Epidermal melanocyte (primary cell): ENCODE results near the gene GKAP1.
A peak's percentile ranks its signal among the peaks of the same experiment; 100 is the strongest.
"Not testable (repeated sequence)": the region's sequence is repeated elsewhere in the genome, so short reads cannot be mapped to it uniquely, and the experiment has no call there.

Source experiments
- DNase-seq: peaks from one replicate; pipeline ENCODE4 v3.0.0; 2011; ENCODE audit warnings: low spot score; ENCODE audit not compliant: insufficient read length

The GKAP1 gene

DNA sequence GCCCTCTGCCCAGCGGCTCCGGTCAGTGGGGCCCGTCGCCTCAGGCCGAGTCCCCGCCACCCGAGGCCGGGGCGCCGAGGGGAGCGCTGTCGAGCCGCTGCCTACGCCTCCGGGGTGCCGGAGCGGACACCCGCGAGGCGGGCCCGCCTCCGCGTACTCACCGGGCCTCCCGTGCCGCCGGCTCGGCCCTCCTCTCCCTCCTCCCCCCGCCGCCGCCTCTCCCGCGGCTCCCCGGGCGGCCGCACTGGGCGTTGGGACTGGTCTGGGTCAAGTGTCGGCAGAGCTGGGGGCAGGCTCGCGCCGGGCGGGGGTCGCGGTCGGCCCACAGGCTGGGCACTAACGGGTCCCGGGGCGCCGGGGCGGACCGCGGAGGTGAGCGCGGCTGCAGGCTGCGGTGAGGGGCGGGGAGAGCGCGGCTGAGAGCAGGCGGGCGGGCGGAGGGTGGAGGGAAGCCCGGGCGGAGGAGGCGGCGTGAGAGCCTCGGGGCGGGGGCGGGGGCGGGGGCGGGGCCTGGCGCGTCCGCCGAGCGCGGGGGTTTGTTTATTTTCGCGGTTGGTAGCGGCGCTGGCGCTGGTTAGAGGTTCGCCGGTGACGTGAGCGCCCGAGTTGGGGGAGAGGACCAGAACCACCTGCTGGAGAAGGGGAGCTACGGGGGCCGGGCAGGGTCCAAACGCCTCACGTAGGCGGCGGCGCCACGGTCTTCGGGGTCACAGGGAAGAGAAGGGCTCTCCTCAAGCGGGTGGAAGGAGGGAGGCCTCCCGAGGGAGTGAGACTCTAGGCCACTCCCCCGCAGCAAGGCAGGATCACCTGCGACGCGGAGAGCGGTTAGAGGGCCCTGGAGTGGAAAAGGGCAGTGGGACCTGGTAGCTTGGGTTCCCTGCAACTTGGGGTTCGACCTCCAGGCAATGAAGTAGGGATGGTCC lies at the start of gene GKAP1:
GKAP1 (minus strand) TSS at position 414 of the 923 bp plus-strand sequence. CDS start 11,252 bp downstream, outside the sequence.
- DNase-seq = peak; percentile 22

GRCh38 chr9:83849895-83850294 lies 32.3 kb upstream of the GKAP1 start:
- DNase-seq = not testable (repeated sequence)

- DNase-seq = not testable (repeated sequence)
Observed at GRCh38 chr9:83837070-83837643, 19.6 kb upstream of the GKAP1 start.

GRCh38 chr9:83830426-83831071 lies 13.0 kb upstream of the GKAP1 start:
- DNase-seq = not testable (repeated sequence)

GRCh38 chr9:83824986-83825623 lies 7.5 kb upstream of the GKAP1 start:
- not testable (repeated sequence) for DNase-seq

DNA sequence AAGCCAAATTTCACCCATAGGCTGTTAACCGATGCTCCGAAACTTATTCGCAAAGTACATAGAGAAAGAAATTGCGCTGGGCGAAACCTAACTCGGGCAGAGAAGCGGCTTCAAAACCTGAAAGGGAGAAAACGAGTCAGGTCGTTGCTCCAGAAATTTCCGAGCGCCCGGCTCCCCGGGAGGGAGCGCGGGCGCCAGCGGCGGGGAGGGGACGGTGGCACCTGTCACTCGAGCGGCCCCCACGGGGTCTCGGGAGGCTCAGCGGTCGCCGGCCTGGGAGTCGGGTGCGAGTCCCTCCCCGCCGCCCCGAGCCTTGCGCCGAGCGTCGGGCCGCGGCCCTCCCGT lies 586 bp downstream of the GKAP1 start:
- not testable (repeated sequence) for DNase-seq

- not testable (repeated sequence) for DNase-seq
Observed at GRCh38 chr9:83815120-83815519, 2.4 kb downstream of the GKAP1 start.

DNA sequence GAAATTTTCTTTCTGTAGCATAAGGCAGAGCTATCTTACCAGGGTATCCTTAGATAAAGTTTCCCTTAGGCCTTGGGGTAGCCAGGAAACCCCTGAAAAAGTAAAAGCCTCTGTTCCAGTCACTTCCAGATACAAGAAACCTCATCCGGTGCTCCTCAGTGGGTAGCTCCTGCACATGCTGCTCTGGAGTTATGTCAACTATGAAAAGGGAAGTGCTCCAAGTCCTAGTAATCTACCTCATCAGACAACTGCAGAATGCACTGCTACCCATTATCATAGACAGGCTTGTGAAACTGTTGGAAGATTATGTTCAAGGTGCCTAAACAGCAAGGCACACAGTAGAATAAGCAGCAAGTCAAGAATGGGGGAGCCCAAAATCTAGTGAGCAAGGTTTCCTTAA lies 8.4 kb downstream of the GKAP1 start:
- not testable (repeated sequence) for DNase-seq

DNA sequence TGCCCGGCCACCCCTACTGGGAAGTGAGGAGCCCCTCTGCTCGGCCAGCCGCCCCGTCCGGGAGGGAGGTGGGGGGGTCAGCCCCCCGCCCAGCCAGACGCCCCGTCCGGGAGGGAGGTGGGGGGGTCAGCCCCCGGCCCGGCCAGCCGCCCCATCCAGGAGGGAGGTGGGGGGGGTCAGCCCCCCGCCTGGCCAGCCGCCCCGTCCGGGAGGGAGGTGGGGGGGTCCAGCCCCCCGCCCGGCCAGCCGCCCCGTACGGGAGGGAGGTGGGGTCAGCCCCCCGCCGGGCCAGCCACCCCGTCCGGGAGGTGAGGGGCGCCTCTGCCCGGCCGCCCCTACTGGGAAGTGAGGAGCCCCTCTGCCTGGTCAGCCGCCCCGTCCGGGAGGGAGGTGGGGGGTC lies 13.1 kb downstream of the GKAP1 start:
- DNase-seq = not testable (repeated sequence)

- not testable (repeated sequence) for DNase-seq
Observed at GRCh38 chr9:83803941-83804340, 13.6 kb downstream of the GKAP1 start.

- DNase-seq = no peak
Observed at GRCh38 chr9:83800236-83801033, 17.1 kb downstream of the GKAP1 start.

DNA sequence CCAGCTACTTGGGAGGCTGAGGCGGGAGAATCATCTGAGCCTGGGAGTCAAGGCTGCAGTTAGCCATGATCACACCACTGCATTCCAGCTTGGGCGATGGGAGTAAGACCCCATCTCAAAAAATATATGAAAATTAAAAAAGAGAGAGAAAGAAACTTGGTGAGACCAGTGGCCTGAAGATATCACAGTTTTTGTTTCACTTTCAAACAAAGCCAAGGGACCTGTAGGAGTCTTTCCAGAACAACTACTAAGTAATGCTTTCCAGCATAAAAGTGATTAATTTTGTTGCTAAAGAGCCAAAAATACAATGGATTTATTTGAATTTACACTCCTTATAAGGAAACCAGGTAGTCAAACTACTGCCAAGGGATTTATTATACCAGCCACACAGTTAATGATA lies 23.5 kb downstream of the GKAP1 start:
- DNase-seq = no peak

DNA sequence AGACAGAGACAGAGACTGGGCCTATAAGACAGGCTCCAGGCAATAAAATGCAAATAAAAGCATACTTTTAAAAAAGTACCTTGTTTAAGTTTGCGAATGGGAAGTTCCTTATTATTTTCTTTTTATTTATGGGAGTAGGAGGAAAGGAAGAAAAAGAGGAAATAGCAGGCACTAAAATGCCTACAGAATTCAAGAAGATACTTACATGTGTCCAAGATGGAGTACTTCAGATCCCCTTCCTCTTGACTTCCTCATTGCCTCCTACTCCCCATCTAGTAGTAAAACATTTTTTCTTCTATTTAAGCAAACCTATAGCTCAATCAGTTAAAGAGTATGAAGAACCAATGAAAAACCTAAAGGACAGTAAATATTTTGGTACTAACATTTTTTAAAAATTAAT lies 24.8 kb downstream of the GKAP1 start:
- no peak for DNase-seq

DNA sequence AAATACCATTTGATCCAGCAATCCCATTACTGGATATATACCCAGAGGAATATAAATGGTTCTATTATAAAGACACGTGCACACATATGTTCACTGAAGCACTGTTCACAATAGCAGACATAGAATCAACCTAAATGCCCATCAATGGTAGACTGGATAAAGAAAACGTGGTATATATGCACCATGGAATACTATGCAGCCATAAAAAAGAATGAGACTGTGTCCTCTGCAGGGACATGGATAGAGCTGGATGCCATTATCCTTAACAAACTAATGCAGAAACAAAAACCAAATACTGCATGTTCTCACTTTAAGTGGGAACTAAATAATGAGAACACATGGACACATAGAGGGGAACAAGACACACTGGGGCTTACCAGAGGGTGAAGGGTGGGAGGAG lies 39.4 kb downstream of the GKAP1 start:
- no peak for DNase-seq

- no peak for DNase-seq
Observed at GRCh38 chr9:83775932-83776331, 41.6 kb downstream of the GKAP1 start.

- DNase-seq = no peak
Observed at GRCh38 chr9:83772860-83773259, 44.7 kb downstream of the GKAP1 start.

DNA sequence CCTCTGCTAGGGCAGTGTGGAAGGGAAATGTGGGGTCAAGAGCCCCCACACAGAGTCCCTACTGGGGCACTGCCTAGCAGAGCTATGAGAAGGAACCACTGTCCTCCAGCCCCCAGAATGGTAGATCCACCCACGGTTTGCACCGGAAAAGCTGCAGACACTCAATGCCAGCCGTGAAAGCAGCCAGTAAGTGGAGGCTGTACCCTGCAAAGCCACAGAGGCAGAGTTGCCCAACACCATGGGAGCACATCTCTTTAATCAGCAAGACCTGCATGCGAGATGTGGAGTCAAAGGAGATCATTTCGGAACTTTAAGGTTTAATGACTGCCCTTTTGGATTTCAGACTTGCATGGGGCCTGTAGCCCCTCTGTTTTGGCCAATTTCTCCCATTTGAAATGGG lies 52.2 kb downstream of the GKAP1 start:
- DNase-seq = no peak

DNA sequence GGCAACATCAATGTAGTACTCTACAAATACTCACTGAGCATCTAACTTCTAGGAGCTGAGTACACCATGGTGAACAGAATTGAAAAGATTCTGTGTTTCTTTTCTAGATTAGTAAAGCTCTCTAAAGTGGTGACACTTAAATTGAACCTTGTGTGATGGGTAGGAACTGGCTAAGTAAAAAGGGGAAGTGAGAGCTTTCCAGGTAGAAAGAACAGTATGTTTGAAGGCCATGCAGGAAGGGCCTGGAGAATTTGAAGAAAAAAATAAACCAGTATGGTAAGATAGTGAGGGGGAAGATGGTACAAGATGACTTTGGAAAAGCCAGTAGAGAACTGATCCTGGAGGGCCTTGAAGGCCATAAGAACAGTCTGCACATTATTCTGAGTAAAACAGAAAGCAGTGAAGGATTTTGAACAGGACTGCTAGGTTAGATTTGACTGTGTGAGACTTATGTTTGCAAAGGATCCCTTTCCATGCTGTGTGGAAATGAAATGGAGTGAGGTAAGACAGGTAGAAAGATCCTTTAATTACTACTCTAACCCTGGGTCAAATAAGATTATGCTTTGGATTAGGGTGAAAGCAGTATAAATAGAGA lies 63.1 kb downstream of the GKAP1 start:
- DNase-seq = no peak

- no peak for DNase-seq
Observed at GRCh38 chr9:83749706-83750105, 67.9 kb downstream of the GKAP1 start.

GRCh38 chr9:83744206-83744605 lies 73.4 kb downstream of the GKAP1 start:
- DNase-seq = no peak

GRCh38 chr9:83733739-83734138 lies 83.8 kb downstream of the GKAP1 start:
- DNase-seq = no peak
